ENCODE measurements around the gene C6orf136. TPM values are rescaled to one million over a fixed set of nuclear protein-coding genes. Genes with fewer than 3 reads are reported as not detected.

The C6orf136 gene
- total and polyA plus RNA-seq, 9 of the 15 experiments (the other 6 are each of a cell fraction or from before 2014, with no cell fraction given) = 14.1 to 63.1 (median 18.4) TPM

- no peak for TF ChIP-seq ZNF280A (IDR thresholded peaks at IDR 0.05; ENCODE audit: low read depth, partially characterized antibody)
- TF ChIP-seq NFYB (IDR thresholded peaks at IDR 0.05; ENCODE audit: extremely low read depth, insufficient read length) = no peak
- TF ChIP-seq NONO (IDR thresholded peaks at IDR 0.05; ENCODE audit: low read depth in 2 of 2, low read length in 1 of 2) = no peak
- no peak for TF ChIP-seq RFX1 (IDR thresholded peaks at IDR 0.05)
- no peak for TF ChIP-seq MCM2 (IDR thresholded peaks at IDR 0.05; ENCODE audit: low read depth)
- TF ChIP-seq, protein P1, sequence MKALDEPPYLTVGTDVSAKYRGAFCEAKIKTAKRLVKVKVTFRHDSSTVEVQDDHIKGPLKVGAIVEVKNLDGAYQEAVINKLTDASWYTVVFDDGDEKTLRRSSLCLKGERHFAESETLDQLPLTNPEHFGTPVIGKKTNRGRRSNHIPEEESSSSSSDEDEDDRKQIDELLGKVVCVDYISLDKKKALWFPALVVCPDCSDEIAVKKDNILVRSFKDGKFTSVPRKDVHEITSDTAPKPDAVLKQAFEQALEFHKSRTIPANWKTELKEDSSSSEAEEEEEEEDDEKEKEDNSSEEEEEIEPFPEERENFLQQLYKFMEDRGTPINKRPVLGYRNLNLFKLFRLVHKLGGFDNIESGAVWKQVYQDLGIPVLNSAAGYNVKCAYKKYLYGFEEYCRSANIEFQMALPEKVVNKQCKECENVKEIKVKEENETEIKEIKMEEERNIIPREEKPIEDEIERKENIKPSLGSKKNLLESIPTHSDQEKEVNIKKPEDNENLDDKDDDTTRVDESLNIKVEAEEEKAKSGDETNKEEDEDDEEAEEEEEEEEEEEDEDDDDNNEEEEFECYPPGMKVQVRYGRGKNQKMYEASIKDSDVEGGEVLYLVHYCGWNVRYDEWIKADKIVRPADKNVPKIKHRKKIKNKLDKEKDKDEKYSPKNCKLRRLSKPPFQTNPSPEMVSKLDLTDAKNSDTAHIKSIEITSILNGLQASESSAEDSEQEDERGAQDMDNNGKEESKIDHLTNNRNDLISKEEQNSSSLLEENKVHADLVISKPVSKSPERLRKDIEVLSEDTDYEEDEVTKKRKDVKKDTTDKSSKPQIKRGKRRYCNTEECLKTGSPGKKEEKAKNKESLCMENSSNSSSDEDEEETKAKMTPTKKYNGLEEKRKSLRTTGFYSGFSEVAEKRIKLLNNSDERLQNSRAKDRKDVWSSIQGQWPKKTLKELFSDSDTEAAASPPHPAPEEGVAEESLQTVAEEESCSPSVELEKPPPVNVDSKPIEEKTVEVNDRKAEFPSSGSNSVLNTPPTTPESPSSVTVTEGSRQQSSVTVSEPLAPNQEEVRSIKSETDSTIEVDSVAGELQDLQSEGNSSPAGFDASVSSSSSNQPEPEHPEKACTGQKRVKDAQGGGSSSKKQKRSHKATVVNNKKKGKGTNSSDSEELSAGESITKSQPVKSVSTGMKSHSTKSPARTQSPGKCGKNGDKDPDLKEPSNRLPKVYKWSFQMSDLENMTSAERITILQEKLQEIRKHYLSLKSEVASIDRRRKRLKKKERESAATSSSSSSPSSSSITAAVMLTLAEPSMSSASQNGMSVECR (CRISPR knock-in tag; IDR thresholded peaks at IDR 0.05) = no peak
- peak; percentile 53 for TF ChIP-seq HMGN3 (IDR thresholded peaks at IDR 0.05; ENCODE audit: borderline replicate concordance, extremely low read depth, insufficient read length, low read depth, low read length)
- TF ChIP-seq ZNF518B (CRISPR knock-in tag; IDR thresholded peaks at IDR 0.05) = no peak
- no peak for TF ChIP-seq ESRRB (CRISPR knock-in tag; IDR thresholded peaks at IDR 0.05; ENCODE audit: borderline replicate concordance)
- no peak for TF ChIP-seq SETDB1 (IDR thresholded peaks at IDR 0.05; ENCODE audit: low read length)
- TF ChIP-seq SLC30A9 (CRISPR knock-in tag; IDR thresholded peaks at IDR 0.05) = no peak
- 0 out of 2 replicates have a peak, but pooled peaks have one; percentile 37 for TF ChIP-seq PHTF2 (CRISPR knock-in tag; IDR thresholded peaks at IDR 0.05)
- no peak for TF ChIP-seq DNMT1 (IDR thresholded peaks at IDR 0.05)
- TF ChIP-seq SAP30 (IDR thresholded peaks at IDR 0.05; ENCODE audit: borderline replicate concordance, insufficient read depth, low read depth, low read length, poor library complexity, severe bottlenecking) = peak; percentile 56
- no peak for TF ChIP-seq ZNF830 (CRISPR knock-in tag; IDR thresholded peaks at IDR 0.05)
- TF ChIP-seq, protein P2, sequence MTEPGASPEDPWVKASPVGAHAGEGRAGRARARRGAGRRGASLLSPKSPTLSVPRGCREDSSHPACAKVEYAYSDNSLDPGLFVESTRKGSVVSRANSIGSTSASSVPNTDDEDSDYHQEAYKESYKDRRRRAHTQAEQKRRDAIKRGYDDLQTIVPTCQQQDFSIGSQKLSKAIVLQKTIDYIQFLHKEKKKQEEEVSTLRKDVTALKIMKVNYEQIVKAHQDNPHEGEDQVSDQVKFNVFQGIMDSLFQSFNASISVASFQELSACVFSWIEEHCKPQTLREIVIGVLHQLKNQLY (CRISPR knock-in tag; conservative IDR thresholded peaks at IDR 0.05) = 0 out of 4 replicates have a peak, but pooled peaks of 1 of the 2 experiments have one; percentile 36
These were observed 43.7 kb downstream of the C6orf136 start, which contains the start of gene NRM (continued) for GRCh38 chr6:30690403-30691207.

Measured in K562 (cell line).